Measurements from ENCODE around the gene TWF2. TPM values are rescaled to one million over a fixed set of nuclear protein-coding genes. Genes with fewer than 3 reads are reported as not detected.

The TWF2 gene
- total RNA-seq (2012; rRNA removed) (105 and 111 TPM in 2 replicates), polyA plus RNA-seq (2012; rRNA removed) (145 and 158 TPM in 2 replicates), Bru-seq, nascent RNA (percentile 57 among the genes with signal in this experiment), BruChase-seq, experiment 1, labeled RNA remaining after a 6-hour chase (percentile 62 among the genes with signal in this experiment), BruChase-seq, experiment 2, labeled RNA remaining after a 2-hour chase (percentile 56 among the genes with signal in this experiment)
- polyA plus RNA-seq (2012; cell fraction: cytosol; rRNA removed) = 165 and 194 TPM in 2 replicates
- polyA plus RNA-seq (2012; cell fraction: nucleus; rRNA removed; ENCODE audit: low replicate concordance) = 62.0 and 123 TPM in 2 replicates
- long read RNA-seq, transcript TWF2-201 (9 exons, 1,718 nt) = major isoform, 79 of 100 reads
- long read RNA-seq, partial matches to known transcripts = 12 of 100 reads
- long read RNA-seq, other reads (novel, unspliced or antisense) = 9 of 100 reads

DNA sequence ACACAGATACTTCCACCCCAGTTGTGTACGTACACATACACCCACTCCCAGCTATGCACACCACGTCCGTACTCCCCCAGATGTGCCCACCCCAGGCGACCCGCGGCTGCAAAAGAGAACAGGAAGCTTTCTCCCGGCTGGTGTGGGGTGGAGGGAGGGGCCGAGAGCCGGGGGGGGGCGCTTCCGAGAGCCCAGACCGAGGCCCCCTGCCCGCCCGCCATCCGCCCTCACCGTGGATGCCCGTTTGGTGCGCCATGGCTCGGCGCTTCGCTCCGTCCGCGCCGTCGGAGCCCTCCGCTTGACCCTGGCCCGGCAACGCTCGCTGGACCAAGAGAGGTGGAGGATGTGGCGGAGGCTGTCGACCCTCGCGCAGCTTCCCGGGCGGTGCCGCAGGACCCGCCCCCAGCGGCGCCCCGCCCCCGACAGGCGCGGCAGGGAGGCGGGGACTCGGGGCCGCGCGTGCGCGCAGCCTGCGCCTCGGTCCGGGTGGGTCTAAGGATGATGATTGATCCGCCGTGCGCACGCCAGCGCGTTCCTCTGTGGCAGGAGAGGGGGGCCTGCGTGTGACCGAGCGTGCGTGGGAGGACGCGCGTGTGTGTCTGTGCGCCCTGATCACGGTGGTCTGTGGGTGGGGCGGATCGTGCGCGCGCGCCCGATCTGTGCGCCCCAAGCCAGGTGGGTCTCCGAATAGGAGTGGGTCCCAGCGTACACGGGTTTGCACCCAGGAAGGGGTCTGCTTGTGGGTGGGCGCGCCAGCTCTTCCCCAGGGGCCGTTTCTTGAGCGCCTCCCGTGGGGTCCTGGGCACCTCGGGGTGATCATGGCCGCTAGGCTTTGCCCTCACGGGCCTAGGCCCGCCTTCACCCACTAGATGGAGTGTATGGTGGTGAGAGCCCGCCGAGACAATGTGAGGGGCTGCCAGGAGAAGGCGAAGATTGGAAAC is at the start of gene TWF2:
TSS of gene TWF2 (minus strand) at position 398 of the 941 bp plus-strand sequence. CDS start at position 256, 142 bp downstream.
- Histone ChIP-seq H3K4me3 (ENCODE audit: insufficient read depth, low read depth, low read length) (peak within 1 kb of the TSS; percentile 83), H4K5ac (ENCODE audit: low read depth, low read length) (peak within 1 kb of the TSS; percentile 77), H3K27me3 (ENCODE audit: control insufficient read depth, insufficient read depth, low read length) (no peaks in the 10 kb centered on the region), H3K9ac (ENCODE audit: low read depth, low read length) (peak within 1 kb of the TSS; percentile 92), H2BK15ac (ENCODE audit: low read depth, low read length) (peak within 1 kb of the TSS; percentile 26; the same call in 1 of the 3 replicates), H3K27ac (ENCODE audit: insufficient read depth, low read length) (peak within 1 kb of the TSS; percentile 91), H3K23ac (ENCODE audit: low read depth, low read length) (peak within 1 kb of the TSS; percentile 96), H4K20me1 (ENCODE audit: insufficient read depth, low read length) (peaks cover 30% of the 10 kb centered on the region), H2AFZ (replicated peaks; ENCODE audit: low read length, poor library complexity) (peak within 1 kb of the TSS; percentile 97), H2BK120ac (ENCODE audit: low read depth, low read length) (peak within 1 kb of the TSS; percentile 79), H2AK9ac (replicated peaks; ENCODE audit: low read depth, low read length, poor library complexity) (peak within 1 kb of the TSS; percentile 100), H2BK5ac (ENCODE audit: low read depth, low read length, poor library complexity, severe bottlenecking) (peak within 1 kb of the TSS; percentile 92), H2AK5ac (ENCODE audit: low read depth, low read length) (peak within 1 kb of the TSS; percentile 100), H3K4ac (ENCODE audit: low read depth, low read length) (peak within 1 kb of the TSS; percentile 97), H3K9me3 (ENCODE audit: control insufficient read depth, insufficient read depth, low read length) (0 out of 2 replicates have a peak, but pooled peaks cover 1% of the 10 kb centered on the region), H3K14ac (replicated peaks; ENCODE audit: low read depth, low read length) (peak within 1 kb of the TSS; percentile 98), H3K4me1 (ENCODE audit: control insufficient read depth, insufficient read depth, low read length) (peaks cover 26% of the 10 kb centered on the region), H2BK20ac (ENCODE audit: low read depth, low read length) (0 out of 2 replicates have a peak within 1 kb of the TSS, but pooled peaks have one; percentile 40), H3K18ac (ENCODE audit: low read depth, low read length) (peak within 1 kb of the TSS; percentile 75), H3K79me1 (ENCODE audit: low read depth in 1 of 2, low read length in 2 of 2) (peaks cover 14 to 76% of the 10 kb centered on the region in 2 experiments), H3K9me1 (ENCODE audit: insufficient read depth, low read length) (peaks cover 30% of the 10 kb centered on the region), H3K4me2 (ENCODE audit: low read depth, low read length) (peak within 1 kb of the TSS; percentile 95), H3K56ac (ENCODE audit: extremely low read depth, insufficient read depth, low read length) (peak within 1 kb of the TSS; percentile 75), H4K91ac (ENCODE audit: insufficient read depth, low read depth, low read length) (peak within 1 kb of the TSS; percentile 91), H4K8ac (ENCODE audit: low read depth in 2 of 2, low read length in 2 of 2) (peak within 1 kb of the TSS; percentile 95 to 96), H3K36me3 (ENCODE audit: control insufficient read depth, insufficient read depth, low read length) (peaks cover 14% of the 10 kb centered on the region; the same call in 1 of the 2 replicates)
- in situ Hi-C loops (cut with MboI; ENCODE audit: low sequenced_read_pairs) = no loop called here
- ChIA-PET CTCF (interaction anchor here (1.0 to 1.2 kb wide), 2 partner anchors 45 to 100 kb away, joined by 3 read pairs; no protein-coding TSS in a partner anchor), POLR2A (ENCODE audit: unreplicated experiment) (interaction anchor here (0.6 kb wide), 1 partner anchor 38 kb away, joined by 9 read pairs; no protein-coding TSS in a partner anchor)
- ATAC-seq (ENCODE audit: low read depth) (peak; percentile 84), DNase-seq (peak; percentile 78)
- 0% methylated on average over 11 of the region's 92 CpGs; no CpG with 5 or more reads in 1 of the 2 experiments for WGBS, 2 experiments (ENCODE audit: extremely low coverage in 2 of 2, insufficient read length in 1 of 2)
- dilution Hi-C loops (cut with HindIII; ENCODE audit: low sequenced_read_pairs, unreplicated experiment) = no loop called here
- no TSS peak for BruUV-seq (replicated peaks)
- intact Hi-C loops (cut with micrococcal nuclease) = loop anchor here (5.0 kb wide), 1 partner anchor 38 kb away; the partner anchor contains the start of gene WDR82
- TF ChIP-seq MAFK (IDR thresholded peaks at IDR 0.05; ENCODE audit: low read depth, low read length) (no peak), POLR2A (IDR thresholded peaks at IDR 0.05; ENCODE audit: low read depth, low read length) (peak; percentile 71), FOS (IDR thresholded peaks at IDR 0.05; ENCODE audit: low read depth, low read length) (no peak), MAZ (IDR thresholded peaks at IDR 0.05; ENCODE audit: borderline replicate concordance, low read depth, low read length) (peak; percentile 64; the same call in 1 of the 2 replicates), CHD1 (IDR thresholded peaks at IDR 0.05; ENCODE audit: low read depth, low read length) (no peak), MXI1 (IDR thresholded peaks at IDR 0.05; ENCODE audit: borderline replicate concordance, low read depth, low read length) (no peak), RCOR1 (IDR thresholded peaks at IDR 0.05; ENCODE audit: insufficient replicate concordance, low read length) (no peak), RAD21 (IDR thresholded peaks at IDR 0.05; ENCODE audit: low read length) (no peak), BHLHE40 (IDR thresholded peaks at IDR 0.05; ENCODE audit: low read depth, low read length) (peak; percentile 55), CTCF (conservative IDR thresholded peaks at IDR 0.05; ENCODE audit: low read depth, low read length) (0 out of 2 replicates have a peak, but pooled peaks have one; percentile 25)
- TF ChIP-seq, protein P1, sequence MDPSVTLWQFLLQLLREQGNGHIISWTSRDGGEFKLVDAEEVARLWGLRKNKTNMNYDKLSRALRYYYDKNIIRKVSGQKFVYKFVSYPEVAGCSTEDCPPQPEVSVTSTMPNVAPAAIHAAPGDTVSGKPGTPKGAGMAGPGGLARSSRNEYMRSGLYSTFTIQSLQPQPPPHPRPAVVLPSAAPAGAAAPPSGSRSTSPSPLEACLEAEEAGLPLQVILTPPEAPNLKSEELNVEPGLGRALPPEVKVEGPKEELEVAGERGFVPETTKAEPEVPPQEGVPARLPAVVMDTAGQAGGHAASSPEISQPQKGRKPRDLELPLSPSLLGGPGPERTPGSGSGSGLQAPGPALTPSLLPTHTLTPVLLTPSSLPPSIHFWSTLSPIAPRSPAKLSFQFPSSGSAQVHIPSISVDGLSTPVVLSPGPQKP (IDR thresholded peaks at IDR 0.05; ENCODE audit: borderline replicate concordance, low read depth, low read length) = no peak
